HCT116 (cell line): ENCODE data around the gene LSP1. TPM values are rescaled to one million over a fixed set of nuclear protein-coding genes. Genes with fewer than 3 reads are reported as not detected.

ENCODE experiments used
- ATAC-seq: fragments of 200-7000 bp; cut with Tn5 transposase; 2 replicates; pipeline ENCODE4 v1.9.1; 2020; ENCODE audit warnings: mild to moderate bottlenecking, moderate library complexity
- BruUV-seq: library from RNA; stranded (reverse); fragments of 400-500 nt; replicated peaks from 2 replicates; lab custom pipeline; 2021; lab: Mats Ljungman, UMichigan
- CTCF ChIA-PET: fragments of 300-600 bp; sonication (Branson Sonifier 250); formaldehyde crosslinking; loops from one replicate; lab custom pipeline; 2021; ENCODE audit warnings: antibody characterized with exemption; lab: Charles Lee
- POLR2A ChIA-PET: fragments of 300-600, 350-600 bp; sonication (Branson Sonifier 250); formaldehyde crosslinking; loops from one replicate; lab custom pipeline; 2021; ENCODE audit warnings: antibody characterized with exemption; lab: Charles Lee
- RAD21 ChIA-PET, 2 experiments: fragments of 300-600 bp; sonication (Branson Sonifier 250); formaldehyde crosslinking; loops; one replicate each; lab custom pipeline; 2023; ENCODE audit warnings: low total read pairs in 2 of 2; ENCODE audit not compliant: uncharacterized antibody in 2 of 2, unreplicated experiment in 2 of 2, low non-redundant PET in 1 of 2; lab: Charles Lee
- DNase-seq: peaks from one replicate; pipeline ENCODE4 v3.0.0-alpha.2; 2010; ENCODE audit warnings: low read depth, low spot score
- H2AFZ ChIP-seq: fragments of 200-600 bp; shearing (Covaris generic), sonication (generic); 2 replicates; pipeline ENCODE4 v1.6.1; 2017; ENCODE audit warnings: low read depth, mixed run types, mixed read lengths, antibody characterized with exemption, low read length; ENCODE audit not compliant: poor library complexity, severe bottlenecking
- H3K27ac ChIP-seq: 2 replicates; pipeline ENCODE4 v1.5.1; 2012; ENCODE audit warnings: low read depth, low read length
- H3K27me3 ChIP-seq: fragments of 200-600 bp; sonication (generic); 2 replicates; pipeline ENCODE4 v1.6.1; 2016; ENCODE audit warnings: mixed run types, low read length, mixed read lengths; ENCODE audit not compliant: insufficient read depth
- H3K36me3 ChIP-seq, 2 experiments: fragments of 200-500 bp in 1 of 2; fragments of 200-600 bp in 1 of 2; sonication (Bioruptor generic) in 1 of 2; sonication (generic) in 1 of 2; 2 replicates each; pipeline versions ENCODE4 v1.5.1 to v1.6.1; 2014 to 2016; ENCODE audit warnings: low read length in 2 of 2, inconsistent platforms in 1 of 2, mixed read lengths in 1 of 2, mixed run types in 1 of 2; ENCODE audit not compliant: insufficient read depth in 2 of 2, control insufficient read depth in 1 of 2
- H3K4me1 ChIP-seq, 2 experiments: fragments of 200-600 bp in 1 of 2; sonication (generic) in 1 of 2; 2 replicates each; pipeline versions ENCODE4 v1.5.1 to v1.6.1; 2012 to 2017; ENCODE audit warnings: low read length in 2 of 2, inconsistent platforms in 1 of 2, mild to moderate bottlenecking in 1 of 2, mixed read lengths in 1 of 2, mixed run types in 1 of 2, moderate library complexity in 1 of 2; ENCODE audit not compliant: insufficient read depth in 2 of 2, control insufficient read depth in 1 of 2
- H3K4me2 ChIP-seq: fragments of 200-600 bp; sonication (generic); 2 replicates; pipeline ENCODE4 v1.6.1; 2017; ENCODE audit warnings: mixed run types, low read length, mixed read lengths
- H3K4me3 ChIP-seq, 2 experiments: fragments of 200-600 bp in 1 of 2; sonication (generic) in 1 of 2; replicated peaks in 1 of 2; 2 replicates each; pipeline ENCODE4 v1.5.1; 2011 to 2016; ENCODE audit warnings: low read length in 2 of 2, control low read depth in 1 of 2, low read depth in 1 of 2, mild to moderate bottlenecking in 1 of 2, mixed read lengths in 1 of 2, mixed run types in 1 of 2
- H3K79me2 ChIP-seq: fragments of 200-600 bp; sonication (generic); 2 replicates; pipeline ENCODE4 v1.6.1; 2017; ENCODE audit warnings: mild to moderate bottlenecking, mixed run types, low read length, moderate library complexity, mixed read lengths; ENCODE audit not compliant: insufficient read depth
- H3K9ac ChIP-seq: fragments of 200-600 bp; sonication (generic); 2 replicates; pipeline ENCODE4 v1.6.1; 2016; ENCODE audit warnings: low read length, mixed read lengths
- H3K9me2 ChIP-seq: fragments of 200-600 bp; sonication (generic), shearing (Covaris generic); 2 replicates; pipeline ENCODE4 v1.6.1; 2017; ENCODE audit warnings: mixed run types, mild to moderate bottlenecking, moderate library complexity; ENCODE audit not compliant: insufficient read depth
- H3K9me3 ChIP-seq, 2 experiments: fragments of 200-500 bp in 1 of 2; fragments of 200-600 bp in 1 of 2; sonication (Bioruptor generic) in 1 of 2; sonication (generic) in 1 of 2; 2 replicates each; pipeline ENCODE4 v1.6.1; 2014 to 2017; ENCODE audit warnings: low read length in 2 of 2, mixed read lengths in 2 of 2, inconsistent platforms in 1 of 2, low read depth in 1 of 2, mild to moderate bottlenecking in 1 of 2, mixed run types in 1 of 2, moderate library complexity in 1 of 2; ENCODE audit not compliant: control insufficient read depth in 1 of 2, insufficient read depth in 1 of 2
- H4K20me1 ChIP-seq: fragments of 200-600 bp; sonication (generic), shearing (Covaris generic); 2 replicates; pipeline ENCODE4 v1.6.1; 2017; ENCODE audit warnings: mixed run types, mild to moderate bottlenecking, moderate library complexity; ENCODE audit not compliant: insufficient read depth
- CBX3 ChIP-seq: IDR thresholded peaks from 2 replicates; pipeline ENCODE4 v1.6.1; 2012; ENCODE audit warnings: low read depth
- CEBPB ChIP-seq: IDR thresholded peaks from 2 replicates; pipeline ENCODE4 v1.6.1; 2012; ENCODE audit warnings: low read depth
- EGR1 ChIP-seq: IDR thresholded peaks from 2 replicates; pipeline ENCODE4 v1.6.1; 2012; ENCODE audit warnings: low read depth
- EZH2 ChIP-seq: fragments of 200-600 bp; sonication (generic); IDR thresholded peaks from 2 replicates; pipeline ENCODE4 v1.6.1; 2017; ENCODE audit warnings: antibody characterized with exemption, mixed run types
- EZH2phosphoT487 ChIP-seq: fragments of 200-600 bp; IDR thresholded peaks from 2 replicates; pipeline ENCODE4 v1.6.1; 2018; ENCODE audit warnings: antibody characterized with exemption, borderline replicate concordance
- FOSL1 ChIP-seq: IDR thresholded peaks from 2 replicates; pipeline ENCODE4 v1.6.1; 2012; ENCODE audit warnings: low read depth
- JUND ChIP-seq: IDR thresholded peaks from 2 replicates; pipeline ENCODE4 v1.6.1; 2012
- SRF ChIP-seq: IDR thresholded peaks from 2 replicates; pipeline ENCODE4 v1.6.1; 2012; ENCODE audit warnings: low read depth
- TCF7L2 ChIP-seq: IDR thresholded peaks from 2 replicates; pipeline ENCODE4 v1.7.0; 2011; ENCODE audit warnings: borderline replicate concordance, inconsistent platforms; ENCODE audit not compliant: insufficient read depth, insufficient read length; ENCODE audit errors: extremely low read depth
- YY1 ChIP-seq: IDR thresholded peaks from 2 replicates; pipeline ENCODE4 v1.6.1; 2011; ENCODE audit warnings: low read length, low read depth, moderate library complexity, mild to moderate bottlenecking; ENCODE audit not compliant: insufficient replicate concordance; ENCODE audit errors: extremely low read depth
- ZNF274 ChIP-seq: fragments of 200-500 bp; sonication (Bioruptor generic); IDR thresholded peaks from 2 replicates; pipeline ENCODE4 v1.6.1; 2014; ENCODE audit warnings: mild to moderate bottlenecking, low read depth, low read length, inconsistent platforms
- intact Hi-C: fragments of 100-400 bp; cut with micrococcal nuclease; formaldehyde crosslinking; loops from 2 replicates; pipeline ENCODE4 v1.10.0; 2022
- total RNA-seq: library from RNA; stranded (reverse); gene quantifications from one replicate; pipeline ENCODE4 v1.2.1, GENCODE V29; 2021; ENCODE audit not compliant: unreplicated experiment
- TF ChIP-seq, protein P1 (sequence below): IDR thresholded peaks from 2 replicates; pipeline ENCODE4 v1.6.1; 2011; ENCODE audit warnings: mild to moderate bottlenecking, low read length, moderate library complexity; ENCODE audit not compliant: insufficient replicate concordance; ENCODE audit errors: extremely low read depth
- TF ChIP-seq, protein P2 (sequence below): IDR thresholded peaks from 2 replicates; pipeline ENCODE4 v1.6.1; 2012
- TF ChIP-seq, protein P3 (sequence below), 3 experiments: fragments of 200-600 bp in 1 of 3; sonication (generic) in 1 of 3; IDR thresholded peaks in 2 of 3; conservative IDR thresholded peaks in 1 of 3; 2 replicates each; pipeline ENCODE4 v1.5.1; 2012 to 2017; ENCODE audit warnings: low read depth in 2 of 3, low read length in 2 of 3, antibody characterized with exemption in 1 of 3, borderline replicate concordance in 1 of 3, control low read depth in 1 of 3, mild to moderate bottlenecking in 1 of 3, mixed read lengths in 1 of 3, mixed run types in 1 of 3, moderate library complexity in 1 of 3; ENCODE audit not compliant: insufficient read depth in 1 of 3

LSP1 gene
- total RNA-seq, 1 experiment from 2014 or later: 1.3 TPM

DNA sequence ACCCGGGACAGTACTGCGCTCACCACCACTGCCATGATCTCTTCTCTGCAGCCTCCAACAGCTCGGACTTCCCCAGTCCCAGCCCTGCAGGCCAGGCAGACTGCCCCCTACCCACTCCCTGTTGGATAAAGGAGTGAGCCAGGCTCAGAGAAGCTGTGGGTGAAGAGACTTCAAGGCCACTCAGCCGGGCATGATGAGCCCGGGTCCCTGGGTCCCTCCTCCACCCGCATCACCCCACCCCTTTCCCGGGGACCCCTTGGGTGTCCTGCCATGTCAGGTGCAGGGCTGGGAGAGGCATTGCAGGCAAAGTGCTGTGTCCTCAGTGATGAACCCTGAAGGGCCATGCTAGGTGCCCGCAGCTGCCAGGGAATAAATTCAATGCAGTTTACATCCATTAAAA lies 14.5 kb downstream of the LSP1 start (continued):
- TF ChIP-seq, protein P1, sequence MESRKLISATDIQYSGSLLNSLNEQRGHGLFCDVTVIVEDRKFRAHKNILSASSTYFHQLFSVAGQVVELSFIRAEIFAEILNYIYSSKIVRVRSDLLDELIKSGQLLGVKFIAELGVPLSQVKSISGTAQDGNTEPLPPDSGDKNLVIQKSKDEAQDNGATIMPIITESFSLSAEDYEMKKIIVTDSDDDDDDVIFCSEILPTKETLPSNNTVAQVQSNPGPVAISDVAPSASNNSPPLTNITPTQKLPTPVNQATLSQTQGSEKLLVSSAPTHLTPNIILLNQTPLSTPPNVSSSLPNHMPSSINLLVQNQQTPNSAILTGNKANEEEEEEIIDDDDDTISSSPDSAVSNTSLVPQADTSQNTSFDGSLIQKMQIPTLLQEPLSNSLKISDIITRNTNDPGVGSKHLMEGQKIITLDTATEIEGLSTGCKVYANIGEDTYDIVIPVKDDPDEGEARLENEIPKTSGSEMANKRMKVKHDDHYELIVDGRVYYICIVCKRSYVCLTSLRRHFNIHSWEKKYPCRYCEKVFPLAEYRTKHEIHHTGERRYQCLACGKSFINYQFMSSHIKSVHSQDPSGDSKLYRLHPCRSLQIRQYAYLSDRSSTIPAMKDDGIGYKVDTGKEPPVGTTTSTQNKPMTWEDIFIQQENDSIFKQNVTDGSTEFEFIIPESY: no peak
- TF ChIP-seq, protein P2, sequence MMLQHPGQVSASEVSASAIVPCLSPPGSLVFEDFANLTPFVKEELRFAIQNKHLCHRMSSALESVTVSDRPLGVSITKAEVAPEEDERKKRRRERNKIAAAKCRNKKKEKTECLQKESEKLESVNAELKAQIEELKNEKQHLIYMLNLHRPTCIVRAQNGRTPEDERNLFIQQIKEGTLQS: no peak

DNA sequence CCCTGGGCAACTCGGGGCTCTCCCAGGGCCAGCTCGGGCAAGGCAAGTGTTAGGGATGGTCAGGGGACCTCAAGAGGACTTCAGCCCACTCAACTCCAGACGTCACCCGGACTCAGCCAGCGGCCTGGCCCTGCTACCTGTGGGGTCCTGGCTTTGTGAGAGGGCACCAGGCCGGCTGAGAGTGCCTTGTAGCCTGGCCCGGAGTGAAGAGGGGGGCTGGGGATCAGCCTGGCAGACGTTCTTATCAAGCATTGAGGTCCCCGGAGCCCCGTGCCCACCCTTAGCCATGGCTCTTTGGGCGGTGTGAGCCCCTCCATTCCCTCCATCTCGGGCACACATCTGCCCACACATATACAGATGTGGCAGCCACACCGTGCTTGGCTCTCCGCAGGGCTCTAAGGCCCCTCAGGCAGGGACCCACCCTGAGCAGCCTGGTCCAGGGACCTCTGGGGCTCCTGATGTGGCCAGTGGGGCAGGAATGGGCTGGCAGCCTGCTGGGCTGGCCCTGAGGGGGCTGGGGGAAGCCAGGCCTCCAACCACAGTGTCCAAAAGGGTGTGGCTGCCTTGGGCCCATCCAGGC lies 15.3 kb downstream of the LSP1 start:
- ChIA-PET CTCF (no interaction called here), POLR2A (no interaction called here), RAD21 (no interaction called here)
- no peaks in the 10 kb centered on the region for H3K9me3 ChIP-seq
- no peaks in the 10 kb centered on the region for H3K36me3 ChIP-seq
- no peak overlapping the region for H3K4me3 ChIP-seq
- BruUV-seq: no TSS peak
- ATAC-seq (no peak), DNase-seq (no peak)
- no peak overlapping the region for H3K9ac ChIP-seq
- H3K79me2 ChIP-seq: no peaks in the 10 kb centered on the region
- no peaks in the 10 kb centered on the region for H4K20me1 ChIP-seq
- H3K9me2 ChIP-seq: no peaks in the 10 kb centered on the region
- no peak overlapping the region for H3K27ac ChIP-seq
- H3K4me1 ChIP-seq: peaks cover 18 to 20% of the 10 kb centered on the region in 2 experiments
- no peak overlapping the region for H3K4me2 ChIP-seq
- no peaks in the 10 kb centered on the region for H3K27me3 ChIP-seq
- intact Hi-C loops: no loop called here
- no peak overlapping the region for H2AFZ ChIP-seq
- no peak for TF ChIP-seq EGR1
- TF ChIP-seq, protein P2: no peak
- no peak for TF ChIP-seq JUND
- TF ChIP-seq TCF7L2: no peak
- TF ChIP-seq, protein P3, sequence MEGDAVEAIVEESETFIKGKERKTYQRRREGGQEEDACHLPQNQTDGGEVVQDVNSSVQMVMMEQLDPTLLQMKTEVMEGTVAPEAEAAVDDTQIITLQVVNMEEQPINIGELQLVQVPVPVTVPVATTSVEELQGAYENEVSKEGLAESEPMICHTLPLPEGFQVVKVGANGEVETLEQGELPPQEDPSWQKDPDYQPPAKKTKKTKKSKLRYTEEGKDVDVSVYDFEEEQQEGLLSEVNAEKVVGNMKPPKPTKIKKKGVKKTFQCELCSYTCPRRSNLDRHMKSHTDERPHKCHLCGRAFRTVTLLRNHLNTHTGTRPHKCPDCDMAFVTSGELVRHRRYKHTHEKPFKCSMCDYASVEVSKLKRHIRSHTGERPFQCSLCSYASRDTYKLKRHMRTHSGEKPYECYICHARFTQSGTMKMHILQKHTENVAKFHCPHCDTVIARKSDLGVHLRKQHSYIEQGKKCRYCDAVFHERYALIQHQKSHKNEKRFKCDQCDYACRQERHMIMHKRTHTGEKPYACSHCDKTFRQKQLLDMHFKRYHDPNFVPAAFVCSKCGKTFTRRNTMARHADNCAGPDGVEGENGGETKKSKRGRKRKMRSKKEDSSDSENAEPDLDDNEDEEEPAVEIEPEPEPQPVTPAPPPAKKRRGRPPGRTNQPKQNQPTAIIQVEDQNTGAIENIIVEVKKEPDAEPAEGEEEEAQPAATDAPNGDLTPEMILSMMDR (IDR thresholded peaks at IDR 0.05 in 2 of 3, conservative IDR thresholded peaks at IDR 0.05 in 1 of 3; ENCODE audit: borderline replicate concordance in 1 of 3, insufficient read depth in 1 of 3, low read depth in 2 of 3, low read length in 2 of 3): no peak
- no peak for TF ChIP-seq CEBPB
- no peak for TF ChIP-seq FOSL1
- TF ChIP-seq EZH2: no peak
- no peak for TF ChIP-seq SRF
- no peak for TF ChIP-seq EZH2phosphoT487
- TF ChIP-seq YY1: no peak
- TF ChIP-seq, protein P1: no peak
- no peak for TF ChIP-seq ZNF274
- no peak for TF ChIP-seq CBX3
